ENCODE results near the gene AIFM2. TPM values are rescaled to one million over a fixed set of nuclear protein-coding genes. Genes with fewer than 3 reads are reported as not detected.

AIFM2 gene
- total and polyA plus RNA-seq, 9 of the 15 experiments (the other 6 are each of a cell fraction or from before 2014, with no cell fraction given), result 2.7 to 14.1 (median 9.2) TPM

GRCh38 chr10:70074971-70075370, 57.7 kb downstream of the AIFM2 start:
- POLR2A ChIA-PET, result interaction anchor here (2.2 kb wide), 1 partner anchor 20 kb away, joined by 6 read pairs; no protein-coding TSS in a partner anchor
- H3K4me1 ChIP-seq (replicated peaks in 1 of 2; ENCODE audit: control insufficient read depth in 2 of 2, insufficient read depth in 2 of 2, low read length in 2 of 2), result no peaks in the 10 kb centered on the region
- intact Hi-C loops (cut with micrococcal nuclease), result no loop called here
- no peaks in the 10 kb centered on the region for H3K36me3 ChIP-seq (ENCODE audit: control insufficient read depth, insufficient read depth, low read length)
- H3K9me1 ChIP-seq (ENCODE audit: control insufficient read depth, insufficient read depth, low read length), result no peaks in the 10 kb centered on the region
- H3K9me3 ChIP-seq (replicated peaks; ENCODE audit: control insufficient read depth, insufficient read depth, low read depth, low read length), result no peaks in the 10 kb centered on the region
- H3K27me3 ChIP-seq (ENCODE audit: control insufficient read depth in 2 of 2, insufficient read depth in 2 of 2, low read length in 2 of 2), result peaks cover 57 to 61% of the 10 kb centered on the region in 2 experiments
- H3K9ac ChIP-seq (ENCODE audit: insufficient read depth in 1 of 2, low read depth in 2 of 2, low read length in 2 of 2), result no peak overlapping the region
- no peak overlapping the region for H3K4me2 ChIP-seq (ENCODE audit: insufficient read depth, low read length)
- no peak for DNase-seq (ENCODE audit: extremely low read depth in 1 of 4, low spot score in 3 of 4)
- no peak for ATAC-seq
- 3% methylated on average over 2 of the region's 2 CpGs for WGBS (ENCODE audit: insufficient coverage, low coverage, missing lambda C conversion rate)
- H3K4me3 ChIP-seq, result no peak overlapping the region
- no peak for FAIRE-seq
- peaks cover 4% of the 10 kb centered on the region; the same call in 1 of the 2 replicates for H4K20me1 ChIP-seq (replicated peaks; ENCODE audit: control insufficient read depth, insufficient read depth, low read length)
- BruUV-seq (replicated peaks), result no TSS peak
- TF ChIP-seq ZNF445 (CRISPR knock-in tag; IDR thresholded peaks at IDR 0.05; ENCODE audit: low read depth), result no peak
- TF ChIP-seq ZBTB43 (CRISPR knock-in tag; IDR thresholded peaks at IDR 0.05), result no peak
- TF ChIP-seq FOSL1 (tag; conservative IDR thresholded peaks at IDR 0.05), result no peak
- no peak for TF ChIP-seq E2F1 (CRISPR knock-in tag; IDR thresholded peaks at IDR 0.05)
- TF ChIP-seq TSC22D4 (tag; IDR thresholded peaks at IDR 0.05), result no peak
- no peak for TF ChIP-seq JUNB (CRISPR knock-in tag; conservative IDR thresholded peaks at IDR 0.05)
- TF ChIP-seq E2F4 (CRISPR knock-in tag; IDR thresholded peaks at IDR 0.05; ENCODE audit: low read depth), result no peak
- TF ChIP-seq TRIM28 (IDR thresholded peaks at IDR 0.05), result no peak
- TF ChIP-seq RAD51 (IDR thresholded peaks at IDR 0.05; ENCODE audit: borderline replicate concordance, low read depth), result no peak
- no peak for TF ChIP-seq ERF (CRISPR knock-in tag; IDR thresholded peaks at IDR 0.05)
- no peak for TF ChIP-seq HMG20A (CRISPR knock-in tag; conservative IDR thresholded peaks at IDR 0.05)
- TF ChIP-seq NFATC3 (IDR thresholded peaks at IDR 0.05), result no peak
- no peak for TF ChIP-seq DPF2 (IDR thresholded peaks at IDR 0.05)
- CTCF ChIA-PET (ENCODE audit: low intra/inter-chr PET ratio), result no interaction called here
- H3K27ac ChIP-seq (ENCODE audit: extremely low read depth, low read depth, low read length), result no peak overlapping the region
- in situ Hi-C loops (cut with MboI), result no loop called here
- no peak overlapping the region for H2AFZ ChIP-seq (ENCODE audit: low read depth, low read length)
- no peaks in the 10 kb centered on the region for H3K79me2 ChIP-seq (ENCODE audit: control insufficient read depth, insufficient read depth, low read length)
